ENCODE data around the gene CAPN7. TPM values are rescaled to one million over a fixed set of nuclear protein-coding genes. Genes with fewer than 3 reads are reported as not detected.

The CAPN7 gene
- total RNA-seq, 1 experiment from 2014 or later, result 40.3 TPM

- CTCF ChIA-PET, result no interaction called here
These were observed 24.5 kb upstream of the CAPN7 start for GRCh38 chr3:15181511-15181910.

GRCh38 chr3:15181963-15182362 lies 24.1 kb upstream of the CAPN7 start:
- CTCF ChIA-PET, result no interaction called here
- Mint-ChIP-seq H3K27me3 (ENCODE audit: insufficient read depth, unreplicated experiment) (no peaks in the 10 kb centered on the region), H3K4me1 (ENCODE audit: low read depth, unreplicated experiment) (no peaks in the 10 kb centered on the region), H3K36me3 (ENCODE audit: insufficient read depth, unreplicated experiment) (peaks cover 5% of the 10 kb centered on the region), H3K4me3 (ENCODE audit: unreplicated experiment) (no peak overlapping the region), H3K9me3 (ENCODE audit: unreplicated experiment) (no peaks in the 10 kb centered on the region), H3K27ac (ENCODE audit: unreplicated experiment) (no peak overlapping the region)
- H3K4me1 ChIP-seq, result peaks cover 6% of the 10 kb centered on the region; the same call in 1 of the 2 replicates
- no peaks in the 10 kb centered on the region for H3K9me3 ChIP-seq
- TF ChIP-seq CTCF (IDR thresholded peaks at IDR 0.05; ENCODE audit: insufficient read depth in 1 of 2, low read depth in 1 of 2, low read length in 1 of 2, severe bottlenecking in 1 of 2, unreplicated experiment in 1 of 2), result no peak
- H3K27me3 ChIP-seq (replicated peaks; ENCODE audit: control insufficient read depth, insufficient read depth, low read length), result no peaks in the 10 kb centered on the region
- DNase-seq, result no peak
- intact Hi-C loops (cut with micrococcal nuclease; ENCODE audit: unreplicated experiment), result no loop called here
- POLR2A ChIA-PET, result no interaction called here
- no peak overlapping the region for H3K4me3 ChIP-seq (ENCODE audit: low read depth, low read length)
- BruUV-seq (replicated peaks), result no TSS peak
- H3K36me3 ChIP-seq (ENCODE audit: control insufficient read depth, insufficient read depth, low read length), result no peaks in the 10 kb centered on the region

More at GRCh38 chr3:15181511-15181910, 24.5 kb upstream of the CAPN7 start:
- Mint-ChIP-seq H3K27ac (ENCODE audit: unreplicated experiment) (no peak overlapping the region), H3K9me3 (ENCODE audit: unreplicated experiment) (no peaks in the 10 kb centered on the region), H3K4me3 (ENCODE audit: unreplicated experiment) (no peak overlapping the region), H3K27me3 (ENCODE audit: insufficient read depth, unreplicated experiment) (no peaks in the 10 kb centered on the region), H3K36me3 (ENCODE audit: insufficient read depth, unreplicated experiment) (peaks cover 2% of the 10 kb centered on the region), H3K4me1 (ENCODE audit: low read depth, unreplicated experiment) (no peaks in the 10 kb centered on the region)
- no TSS peak for BruUV-seq (replicated peaks)
- Histone ChIP-seq H3K27me3 (replicated peaks; ENCODE audit: control insufficient read depth, insufficient read depth, low read length) (no peaks in the 10 kb centered on the region), H3K9me3 (no peaks in the 10 kb centered on the region), H3K36me3 (ENCODE audit: control insufficient read depth, insufficient read depth, low read length) (no peaks in the 10 kb centered on the region), H3K4me3 (ENCODE audit: low read depth, low read length) (no peak overlapping the region), H3K4me1 (peaks cover 6% of the 10 kb centered on the region; the same call in 1 of the 2 replicates)
- DNase-seq, result no peak
- intact Hi-C loops (cut with micrococcal nuclease; ENCODE audit: unreplicated experiment), result no loop called here
- POLR2A ChIA-PET, result no interaction called here
- no peak for TF ChIP-seq CTCF (IDR thresholded peaks at IDR 0.05; ENCODE audit: insufficient read depth in 1 of 2, low read depth in 1 of 2, low read length in 1 of 2, severe bottlenecking in 1 of 2, unreplicated experiment in 1 of 2)

GRCh38 chr3:15183011-15183410 lies 23.0 kb upstream of the CAPN7 start:
- no peaks in the 10 kb centered on the region for H3K4me1 Mint-ChIP-seq (ENCODE audit: low read depth, unreplicated experiment)
- H3K4me1 ChIP-seq, result peaks cover 6% of the 10 kb centered on the region; the same call in 1 of the 2 replicates
- BruUV-seq (replicated peaks), result no TSS peak
- intact Hi-C loops (cut with micrococcal nuclease; ENCODE audit: unreplicated experiment), result no loop called here
- DNase-seq, result no peak
- no peak overlapping the region for H3K4me3 ChIP-seq (ENCODE audit: low read depth, low read length)
- peaks cover 5% of the 10 kb centered on the region for H3K36me3 Mint-ChIP-seq (ENCODE audit: insufficient read depth, unreplicated experiment)
- no peak overlapping the region for H3K4me3 Mint-ChIP-seq (ENCODE audit: unreplicated experiment)
- ChIA-PET POLR2A (no interaction called here), CTCF (no interaction called here)
- H3K36me3 ChIP-seq (ENCODE audit: control insufficient read depth, insufficient read depth, low read length), result no peaks in the 10 kb centered on the region
- no peaks in the 10 kb centered on the region for H3K27me3 Mint-ChIP-seq (ENCODE audit: insufficient read depth, unreplicated experiment)
- H3K9me3 Mint-ChIP-seq (ENCODE audit: unreplicated experiment), result no peaks in the 10 kb centered on the region
- H3K27me3 ChIP-seq (replicated peaks; ENCODE audit: control insufficient read depth, insufficient read depth, low read length), result no peaks in the 10 kb centered on the region
- H3K9me3 ChIP-seq, result no peaks in the 10 kb centered on the region
- no peak for TF ChIP-seq CTCF (IDR thresholded peaks at IDR 0.05; ENCODE audit: insufficient read depth in 1 of 2, low read depth in 1 of 2, low read length in 1 of 2, severe bottlenecking in 1 of 2, unreplicated experiment in 1 of 2)
- no peak overlapping the region for H3K27ac Mint-ChIP-seq (ENCODE audit: unreplicated experiment)

Measured in Caco-2 (cell line).